Sigmoid colon (tissue), 7 donors: ENCODE results near the gene TBC1D22A. TPM values are rescaled to one million over a fixed set of nuclear protein-coding genes. Genes with fewer than 3 reads are reported as not detected.

Experiments used
- DNase-seq: peaks from one replicate; pipeline ENCODE4 v3.0.0-alpha.2; 2019
- H3K27ac ChIP-seq, 4 donors: fragments of 200-600 bp; sonication (generic); one replicate each; pipeline ENCODE4 v1.5.1; 2016 to 2019; ENCODE audit warnings: mild to moderate bottlenecking in 1 of 4
- H3K27me3 ChIP-seq, 3 donors: fragments of 200-600 bp; sonication (generic); one replicate each; pipeline ENCODE4 v1.5.1; 2019; ENCODE audit warnings: mild to moderate bottlenecking in 1 of 3
- H3K36me3 ChIP-seq, 4 donors: fragments of 200-600 bp; sonication (generic); one replicate each; pipeline ENCODE4 v1.5.1; 2016 to 2019
- H3K4me1 ChIP-seq, 4 donors: fragments of 200-600 bp; sonication (generic); one replicate each; pipeline ENCODE4 v1.5.1; 2017 to 2019
- H3K4me3 ChIP-seq, 4 donors: fragments of 200-600 bp; sonication (generic); one replicate each; pipeline ENCODE4 v1.5.1; 2017 to 2019; ENCODE audit warnings: mild to moderate bottlenecking in 2 of 4, moderate library complexity in 1 of 4
- H3K9me3 ChIP-seq, 4 donors: fragments of 200-600 bp in 3 of 4; sonication (generic) in 3 of 4; one replicate each; pipeline versions ENCODE4 v1.5.1 to v1.6.1; 2013 to 2019
- CTCF ChIP-seq, 4 experiments: fragments of 450-650 bp in 3 of 4; fragments of 200-600 bp in 1 of 4; IDR thresholded peaks; one replicate each; pipeline ENCODE4 v1.5.1; 2016 to 2019; ENCODE audit warnings: antibody characterized with exemption in 4 of 4, mild to moderate bottlenecking in 3 of 4, moderate library complexity in 2 of 4
- EP300 ChIP-seq, 4 donors: sonication (generic); formaldehyde crosslinking; IDR thresholded peaks; one replicate each; pipeline ENCODE4 v1.6.1; 2017; ENCODE audit warnings: antibody characterized with exemption in 4 of 4
- POLR2A ChIP-seq, 2 donors: fragments of 450-650 bp; IDR thresholded peaks; one replicate each; pipeline ENCODE4 v1.6.1; 2016; ENCODE audit warnings: antibody characterized with exemption in 2 of 2, mild to moderate bottlenecking in 2 of 2, moderate library complexity in 2 of 2
- POLR2AphosphoS5 ChIP-seq, 4 donors: sonication (generic); formaldehyde crosslinking; IDR thresholded peaks; one replicate each; pipeline ENCODE4 v1.6.1; 2017; ENCODE audit warnings: antibody characterized with exemption in 4 of 4
- WGBS, 2 donors: extraction: QIAGEN DNeasy Blood & Tissue Kit; methylation state at CpG; one replicate each; pipeline ENCODE4 v1.1.7; 2013; 5-methylcytosine and 5-hydroxymethylcytosine counted together
- intact Hi-C: fragments of 100-400 bp; cut with DNase I; formaldehyde crosslinking; loops from one replicate; pipeline ENCODE4 v1.15.1; 2023
- polyA plus RNA-seq, 3 donors: library from polyadenylated mRNA; stranded (reverse); fragments of 200-250 nt; gene quantifications; one replicate each; pipeline ENCODE4 v1.2.3, GENCODE V29; 2013
- total RNA-seq, 4 donors: library from RNA; depleted of rRNA; stranded (reverse); fragments of >200 nt; gene quantifications; one replicate each; pipeline ENCODE4 v1.1.0, GENCODE V29; 2016
- donor health status: healthy with polysubstance abuse.
- donor health status: Bipolar disorder and iron deficiency.
- donor health status: healthy.

The TBC1D22A gene
- total and polyA plus RNA-seq, 7 donors: 13.6 to 34.6 (median 14.3) TPM

- DNase-seq: no peak
- Histone ChIP-seq H3K4me3 (peak overlapping the region; percentile 59 to 94 (median 72)), H3K4me1 (peaks cover 0 to 76% (median 61%) of the 10 kb centered on the region in 4 donors), H3K9me3 (no peaks in the 10 kb centered on the region), H3K27ac (peak overlapping the region; percentile 81 to 90 (median 85)), H3K27me3 (no peaks in the 10 kb centered on the region), H3K36me3 (no peaks in the 10 kb centered on the region)
- TF ChIP-seq POLR2A (IDR thresholded peaks at IDR 0.05) (no peak), EP300 (IDR thresholded peaks at IDR 0.05) (no peak), CTCF (IDR thresholded peaks at IDR 0.05) (no peak), POLR2AphosphoS5 (IDR thresholded peaks at IDR 0.05) (no peak)
- WGBS, 2 donors: 20 to 59% methylated on average over 8 of the region's 8 CpGs
- intact Hi-C loops: no loop called here
These were observed 25.7 kb upstream of the TBC1D22A start for GRCh38 chr22:46736705-46737104.

- Histone ChIP-seq H3K27ac (peak overlapping the region; percentile 81 to 90 (median 85)), H3K36me3 (no peaks in the 10 kb centered on the region), H3K27me3 (no peaks in the 10 kb centered on the region), H3K9me3 (no peaks in the 10 kb centered on the region), H3K4me3 (peak overlapping the region; percentile 59 to 94 (median 72)), H3K4me1 (peaks cover 0 to 70% (median 58%) of the 10 kb centered on the region in 4 donors)
- 1 to 4% methylated on average over 53 of the region's 53 CpGs for WGBS, 2 donors
- TF ChIP-seq EP300 (IDR thresholded peaks at IDR 0.05) (no peak), CTCF (IDR thresholded peaks at IDR 0.05) (no peak), POLR2A (IDR thresholded peaks at IDR 0.05) (no peak), POLR2AphosphoS5 (IDR thresholded peaks at IDR 0.05) (no peak)
- intact Hi-C loops: no loop called here
- DNase-seq: no peak
These were observed 25.1 kb upstream of the TBC1D22A start for GRCh38 chr22:46737105-46737975.

- Histone ChIP-seq H3K27ac (peak within 1 kb of the TSS; percentile 81 to 90 (median 85)), H3K36me3 (no peaks in the 10 kb centered on the region), H3K4me1 (peaks cover 0 to 64% (median 58%) of the 10 kb centered on the region in 4 donors), H3K4me3 (peak within 1 kb of the TSS; percentile 59 to 94 (median 72)), H3K27me3 (no peaks in the 10 kb centered on the region), H3K9me3 (no peaks in the 10 kb centered on the region)
- peak; percentile 92 for DNase-seq
- intact Hi-C loops: no loop called here
- 0 to 1% methylated on average over 99 of the region's 99 CpGs for WGBS, 2 donors
- TF ChIP-seq POLR2A (IDR thresholded peaks at IDR 0.05) (peak in 1 of 2 donors; percentile 39), POLR2AphosphoS5 (IDR thresholded peaks at IDR 0.05) (peak in 3 of 4 donors; percentile 8 to 60 (median 59)), CTCF (IDR thresholded peaks at IDR 0.05) (no peak), EP300 (IDR thresholded peaks at IDR 0.05) (no peak)
These were observed 24.3 kb upstream of the TBC1D22A start, which contains the start of gene CERK for GRCh38 chr22:46737976-46738646. TSS of gene CERK (minus strand) at chr22:46738252. CDS start at chr22:46738148, 104 bp downstream.

GRCh38 chr22:46738647-46739093, 23.8 kb upstream of the TBC1D22A start:
- DNase-seq: no peak
- TF ChIP-seq POLR2A (IDR thresholded peaks at IDR 0.05) (no peak), POLR2AphosphoS5 (IDR thresholded peaks at IDR 0.05) (no peak), EP300 (IDR thresholded peaks at IDR 0.05) (no peak), CTCF (IDR thresholded peaks at IDR 0.05) (no peak)
- no peaks in the 10 kb centered on the region for H3K9me3 ChIP-seq
- 4 to 15% methylated on average over 20 of the region's 20 CpGs for WGBS, 2 donors
- H3K27me3 ChIP-seq: no peaks in the 10 kb centered on the region
- H3K36me3 ChIP-seq: no peaks in the 10 kb centered on the region
- H3K27ac ChIP-seq: peak overlapping the region; percentile 81 to 90 (median 85)
- peak overlapping the region; percentile 59 to 94 (median 72) for H3K4me3 ChIP-seq
- intact Hi-C loops: no loop called here
- H3K4me1 ChIP-seq: peaks cover 0 to 59% (median 54%) of the 10 kb centered on the region in 4 donors
